IPS-11a (cell line): ENCODE results near the gene TMPRSS2.

Source experiments
- H3K4me3 ChIP-seq: one replicate; pipeline ENCODE4 v1.5.1; 2013; ENCODE audit warnings: low read depth, low read length, control low read depth

TMPRSS2 gene

DNA sequence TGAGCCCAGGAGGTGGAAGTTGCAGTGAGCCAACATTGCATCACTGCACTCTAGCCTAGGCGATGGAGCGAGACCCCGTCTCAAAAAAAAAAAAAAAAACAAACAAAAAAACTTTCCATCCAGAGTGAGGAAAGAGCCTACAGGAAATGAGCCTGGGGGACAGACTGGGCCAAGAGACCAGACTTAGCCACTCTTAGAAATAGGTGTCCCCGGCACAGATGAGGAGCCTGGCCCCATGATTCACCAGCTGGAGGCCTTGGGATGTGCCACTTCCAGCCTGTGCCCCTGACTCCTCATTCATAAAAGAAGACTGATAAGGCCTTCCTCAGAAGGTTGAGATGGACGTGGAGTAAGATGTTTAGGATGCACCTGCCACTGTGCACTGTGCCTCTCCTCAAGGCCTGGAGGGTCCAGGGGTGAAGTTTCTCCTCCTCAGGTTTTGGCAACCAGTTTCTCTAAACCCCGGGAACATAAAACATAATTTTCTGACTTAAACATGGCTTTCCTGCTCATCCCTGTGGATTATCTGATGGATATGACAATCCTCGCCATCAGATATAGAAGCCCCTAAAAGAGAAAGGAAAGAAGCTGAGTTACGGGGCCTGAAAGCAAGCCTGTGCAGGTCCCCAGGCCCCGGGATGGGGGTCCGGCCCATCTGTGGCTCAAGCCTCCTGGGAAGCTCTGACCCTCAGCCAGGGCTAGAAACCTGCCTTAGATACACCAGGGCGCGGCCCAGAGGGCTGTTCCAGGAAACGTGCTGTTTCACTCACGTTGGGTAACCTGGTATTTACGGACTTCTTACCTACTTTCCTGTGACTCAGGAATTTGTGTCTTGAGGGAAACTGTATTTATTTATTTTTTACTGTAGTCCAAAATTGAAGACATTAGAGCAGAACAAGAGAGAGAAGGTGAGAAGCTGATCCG is 55.9 kb downstream of the TMPRSS2 start:
- no peak overlapping the region for H3K4me3 ChIP-seq

DNA sequence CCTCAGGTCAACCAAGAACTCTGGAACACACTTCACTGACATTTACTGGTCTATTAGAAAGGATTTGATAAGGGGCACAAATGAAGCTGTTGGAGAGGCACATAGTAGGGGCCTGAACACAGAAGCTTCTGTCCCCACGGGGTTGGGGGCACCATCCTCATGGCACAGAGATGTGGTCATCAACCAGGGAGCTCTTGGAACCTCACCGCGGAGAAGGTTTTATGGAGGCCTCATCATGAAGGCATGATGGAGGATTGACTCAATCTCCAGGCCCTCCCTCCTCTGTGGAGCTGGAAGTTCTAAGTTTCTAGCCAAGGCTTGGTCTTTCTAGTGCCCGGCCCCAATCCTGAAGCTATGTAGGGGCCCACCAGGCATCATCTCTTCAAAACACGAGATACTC is 58.3 kb downstream of the TMPRSS2 start:
- H3K4me3 ChIP-seq, result no peak overlapping the region

DNA sequence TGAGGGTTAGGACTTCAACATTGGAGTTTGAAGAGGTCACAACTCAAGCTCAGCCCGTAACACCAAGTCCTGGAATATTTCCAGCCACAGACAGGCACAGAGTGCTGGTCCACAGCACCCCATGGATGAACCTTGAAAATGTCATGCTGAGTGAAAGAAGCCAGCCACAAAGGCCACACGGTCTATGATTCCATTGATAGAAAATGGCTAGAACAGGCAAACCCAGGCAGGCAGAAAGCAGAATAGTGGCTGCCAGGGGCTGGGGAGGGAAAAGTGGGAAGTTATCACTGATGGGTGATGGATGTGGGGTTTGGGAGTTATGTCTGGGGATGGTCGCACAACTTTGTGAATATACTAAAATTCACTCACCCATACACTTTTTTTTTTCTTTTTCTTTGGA is 60.6 kb downstream of the TMPRSS2 start:
- H3K4me3 ChIP-seq, result no peak overlapping the region

DNA sequence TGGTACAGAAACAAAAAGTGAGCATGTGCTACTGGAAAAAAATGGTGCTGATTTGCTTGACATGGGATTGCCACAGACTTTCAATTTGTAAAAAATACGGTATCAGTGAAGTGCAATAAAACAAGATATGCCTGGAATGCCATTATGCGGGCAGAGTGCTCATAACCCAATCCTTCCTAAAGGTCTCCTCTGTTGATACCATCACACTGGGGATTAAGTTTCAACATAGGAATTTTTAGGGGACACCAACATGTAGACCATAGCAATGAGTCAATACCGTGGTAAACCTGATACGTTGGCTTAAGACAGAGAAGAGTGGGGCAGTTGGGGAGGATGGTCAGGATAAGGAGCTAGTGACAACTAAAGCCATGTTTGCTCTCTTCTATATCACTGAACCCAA is 61.4 kb downstream of the TMPRSS2 start:
- H3K4me3 ChIP-seq, result no peak overlapping the region

DNA sequence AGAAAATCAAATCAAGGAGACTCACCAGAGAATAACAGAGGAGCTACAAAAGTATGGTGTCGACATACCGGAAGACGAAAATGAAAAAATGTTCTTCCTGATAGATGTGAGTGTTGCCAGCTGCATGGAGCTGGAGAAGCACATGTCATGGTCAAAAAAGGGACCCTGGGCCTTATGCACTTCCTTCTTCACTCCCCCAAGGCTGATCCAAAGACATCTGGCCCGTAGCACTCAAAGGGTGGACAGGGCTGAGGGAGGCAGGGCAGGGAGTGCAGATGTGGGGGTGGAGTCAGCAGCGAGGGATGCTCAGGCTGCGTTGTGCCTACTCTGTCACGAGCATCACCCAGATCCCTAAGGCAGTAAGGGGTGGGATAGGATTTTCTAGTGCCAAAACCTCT is 62.5 kb downstream of the TMPRSS2 start:
- H3K4me3 ChIP-seq, result no peak overlapping the region

DNA sequence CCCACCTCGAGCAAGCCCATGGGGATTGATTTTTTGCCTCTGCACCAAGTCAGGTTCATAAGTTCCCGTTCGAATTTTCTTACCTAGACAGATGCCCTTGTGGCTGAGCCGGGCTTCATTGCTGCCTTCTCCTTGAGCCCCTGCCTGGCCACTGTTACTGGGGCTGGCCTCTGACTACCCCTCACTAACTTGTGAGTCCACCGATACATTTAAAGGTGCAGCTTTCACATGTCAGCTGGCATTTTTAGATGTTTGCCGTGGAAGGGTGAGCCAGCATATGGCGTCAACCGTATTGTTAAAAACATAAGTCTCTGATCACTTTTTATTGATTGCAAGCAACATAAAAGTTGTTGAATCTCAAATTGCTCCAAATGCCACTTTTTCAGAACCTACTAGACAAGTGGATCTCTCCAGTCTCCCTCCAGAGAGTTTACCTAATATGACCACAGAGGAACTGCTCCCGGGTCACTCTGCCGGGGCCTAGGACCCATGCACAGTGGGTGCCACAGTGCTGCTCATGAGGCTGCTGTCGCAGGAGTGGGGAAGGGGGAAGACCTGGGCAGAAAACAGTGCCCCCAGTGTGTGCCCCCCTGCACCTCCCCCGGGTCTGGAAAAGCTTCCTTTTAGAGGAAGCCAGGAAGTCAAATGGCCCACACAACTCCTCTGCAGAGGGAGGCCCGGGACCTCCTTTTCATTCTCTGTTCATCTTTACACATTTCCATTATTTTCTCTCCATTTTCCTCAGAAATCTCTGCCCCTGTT is 63.1 kb downstream of the TMPRSS2 start:
- no peak overlapping the region for H3K4me3 ChIP-seq

DNA sequence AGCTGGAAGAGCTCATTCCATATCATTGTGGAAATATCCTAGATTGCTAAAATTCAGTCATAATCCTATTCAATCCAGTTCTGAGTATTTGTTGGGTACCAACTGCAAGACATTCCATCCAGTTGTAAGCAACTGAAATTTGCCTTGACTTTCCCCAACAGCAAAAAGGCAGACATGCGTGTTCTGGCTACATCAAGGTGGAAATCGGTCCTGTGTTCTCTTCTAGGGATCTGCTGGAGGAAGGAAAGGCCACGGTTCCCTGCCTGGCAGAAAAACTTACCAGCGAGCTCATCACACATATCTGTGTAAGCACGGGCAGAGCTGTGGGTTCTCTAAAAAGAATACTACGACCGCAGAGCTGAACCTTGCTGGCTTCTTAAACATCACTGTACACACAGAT is 64.4 kb downstream of the TMPRSS2 start:
- H3K4me3 ChIP-seq, result no peak overlapping the region

DNA sequence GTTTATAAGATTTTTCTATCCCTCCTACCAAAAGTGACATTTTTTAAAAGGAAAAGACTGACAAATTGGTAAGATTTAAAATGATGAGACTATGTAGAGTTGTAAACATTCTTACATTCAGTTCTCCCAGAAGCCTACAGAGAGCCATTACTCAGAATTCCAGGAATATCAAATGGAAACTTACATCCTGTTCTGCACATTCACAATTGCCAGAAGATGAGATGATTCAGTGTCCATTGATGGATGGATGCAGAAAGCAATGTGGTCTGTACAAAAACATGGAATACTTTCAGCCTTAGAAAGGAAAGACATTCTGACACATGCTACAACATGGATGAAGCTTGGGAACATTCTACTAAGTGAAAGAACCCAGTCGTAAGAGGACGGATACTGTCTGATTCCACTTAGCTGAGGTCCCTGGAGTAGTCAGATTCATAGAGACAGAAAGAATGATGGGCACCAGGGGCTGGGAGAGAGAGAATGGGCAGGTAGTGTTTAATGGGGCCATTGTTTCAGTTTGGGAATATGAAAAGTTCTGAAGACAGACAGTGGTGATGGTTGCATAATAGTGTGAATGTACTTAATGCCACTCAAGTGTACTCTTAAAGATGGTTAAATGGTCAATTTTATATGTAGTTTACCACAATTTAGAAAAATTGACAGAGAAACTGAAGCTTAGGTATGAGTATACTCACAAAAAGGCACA is 65.3 kb downstream of the TMPRSS2 start:
- no peak overlapping the region for H3K4me3 ChIP-seq

DNA sequence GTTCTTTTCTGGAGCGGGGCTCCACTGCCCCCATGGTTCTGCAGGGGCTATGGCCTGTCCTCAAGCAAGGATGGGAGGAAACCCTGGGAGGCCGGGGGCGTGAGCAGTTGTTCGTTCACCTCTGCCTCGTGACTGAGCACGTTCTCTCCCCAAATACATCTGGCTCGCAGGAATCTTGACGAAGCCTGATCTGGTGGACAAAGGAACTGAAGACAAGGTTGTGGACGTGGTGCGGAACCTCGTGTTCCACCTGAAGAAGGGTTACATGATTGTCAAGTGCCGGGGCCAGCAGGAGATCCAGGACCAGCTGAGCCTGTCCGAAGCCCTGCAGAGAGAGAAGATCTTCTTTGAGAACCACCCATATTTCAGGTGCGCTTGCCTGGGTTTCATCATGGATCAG is 66.4 kb downstream of the TMPRSS2 start:
- H3K4me3 ChIP-seq, result no peak overlapping the region

DNA sequence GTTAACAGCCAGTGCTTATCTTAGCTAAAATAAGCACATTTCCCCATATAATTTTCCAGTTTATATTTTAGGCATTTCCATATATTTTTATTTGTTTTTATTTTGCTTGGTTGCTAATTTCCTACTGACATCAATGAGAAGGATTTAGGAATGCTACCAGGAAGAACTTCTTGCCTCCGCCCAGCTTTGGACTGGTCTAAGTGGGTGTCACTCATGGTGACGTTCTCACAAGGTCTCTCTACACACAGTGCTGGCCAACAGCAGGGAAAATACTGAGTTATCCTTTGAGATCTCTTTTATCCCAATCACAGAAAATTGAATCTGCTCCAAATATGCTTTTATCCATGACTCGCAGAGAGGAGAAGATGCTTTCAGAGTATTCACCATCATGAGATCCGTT is 68.7 kb downstream of the TMPRSS2 start:
- no peak overlapping the region for H3K4me3 ChIP-seq

DNA sequence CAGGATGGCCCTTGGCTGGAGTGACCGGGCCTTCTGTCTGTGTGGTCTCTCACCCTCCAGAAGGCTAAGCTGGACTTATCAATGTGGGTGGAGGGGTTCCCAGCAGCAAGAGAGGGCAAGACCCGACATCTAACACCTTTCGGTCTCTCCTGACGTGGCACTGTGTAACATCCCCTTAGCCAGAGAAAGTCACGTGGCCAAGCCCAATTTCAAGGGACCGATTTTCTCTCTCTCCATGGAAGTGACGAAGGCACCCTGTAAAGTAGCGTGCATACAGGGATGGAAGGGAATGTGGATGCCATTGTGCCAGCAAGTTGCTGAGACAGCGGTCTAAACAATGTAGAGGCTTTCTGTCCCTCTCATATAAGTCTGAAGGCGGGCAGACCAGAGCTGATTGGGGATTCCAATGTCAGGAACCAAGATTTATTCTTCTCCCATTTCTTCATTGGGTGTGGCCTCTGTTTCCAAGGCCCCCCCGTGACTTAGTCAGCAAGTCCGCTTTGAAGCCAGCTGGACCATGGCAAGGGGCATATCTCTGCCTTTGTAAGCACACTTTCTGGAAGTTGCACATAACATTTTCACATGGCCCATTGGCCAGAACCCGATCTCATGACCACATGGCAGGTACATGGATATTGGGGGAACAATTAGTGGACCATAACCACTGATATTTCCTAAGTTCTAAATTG is 69.4 kb downstream of the TMPRSS2 start:
- H3K4me3 ChIP-seq, result no peak overlapping the region

DNA sequence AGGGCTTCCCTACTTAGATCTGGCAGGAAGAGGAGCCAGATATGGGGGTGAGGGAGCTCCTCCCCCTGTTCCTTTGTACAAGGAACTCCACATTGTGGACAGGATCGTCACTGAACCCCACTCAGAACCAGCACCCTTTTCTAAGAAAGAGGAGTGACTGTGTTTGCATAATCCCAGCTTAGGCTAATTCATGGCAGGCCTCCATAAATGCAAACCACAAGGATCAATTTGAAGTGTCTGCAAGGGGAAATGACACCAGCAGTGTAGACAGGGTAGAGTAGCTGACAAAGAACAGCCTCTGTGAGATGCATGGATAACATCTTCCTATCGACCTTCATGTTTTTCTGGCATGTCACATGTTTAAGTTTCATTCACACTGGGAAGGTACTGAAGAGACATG is 70.2 kb downstream of the TMPRSS2 start:
- H3K4me3 ChIP-seq, result no peak overlapping the region

DNA sequence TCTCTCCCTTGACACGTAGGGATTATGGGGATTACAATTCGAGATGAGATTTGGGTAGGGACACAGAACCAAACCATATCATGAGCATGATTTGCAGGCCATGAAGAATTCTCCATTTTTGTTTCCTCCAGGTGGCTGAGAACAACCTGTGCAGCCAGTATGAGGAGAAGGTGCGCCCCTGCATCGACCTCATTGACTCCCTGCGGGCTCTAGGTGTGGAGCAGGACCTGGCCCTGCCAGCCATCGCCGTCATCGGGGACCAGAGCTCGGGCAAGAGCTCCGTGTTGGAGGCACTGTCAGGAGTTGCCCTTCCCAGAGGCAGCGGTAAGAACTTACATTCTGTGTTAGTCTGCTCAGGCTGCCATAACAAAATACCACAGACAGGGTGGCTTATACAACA is 72.3 kb downstream of the TMPRSS2 start:
- H3K4me3 ChIP-seq, result no peak overlapping the region

DNA sequence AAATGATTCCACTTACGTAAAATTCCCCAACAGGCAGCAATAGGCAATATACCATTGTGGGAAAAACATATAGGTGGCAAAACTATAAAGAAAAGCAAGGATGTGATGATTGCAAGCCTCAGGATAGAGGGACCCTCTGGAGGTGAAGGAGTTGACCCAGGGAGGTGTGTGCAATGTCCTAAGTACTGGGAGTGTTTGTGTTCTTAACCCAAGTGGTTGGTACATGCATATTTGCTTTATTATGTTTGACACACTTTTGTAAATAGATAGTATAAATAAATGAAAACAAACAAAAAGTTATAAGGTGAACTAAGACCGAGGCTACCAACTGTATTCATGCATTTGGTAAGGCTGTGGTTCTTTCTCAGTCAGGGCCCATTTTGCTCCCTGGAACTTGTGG is 74.4 kb downstream of the TMPRSS2 start:
- no peak overlapping the region for H3K4me3 ChIP-seq

DNA sequence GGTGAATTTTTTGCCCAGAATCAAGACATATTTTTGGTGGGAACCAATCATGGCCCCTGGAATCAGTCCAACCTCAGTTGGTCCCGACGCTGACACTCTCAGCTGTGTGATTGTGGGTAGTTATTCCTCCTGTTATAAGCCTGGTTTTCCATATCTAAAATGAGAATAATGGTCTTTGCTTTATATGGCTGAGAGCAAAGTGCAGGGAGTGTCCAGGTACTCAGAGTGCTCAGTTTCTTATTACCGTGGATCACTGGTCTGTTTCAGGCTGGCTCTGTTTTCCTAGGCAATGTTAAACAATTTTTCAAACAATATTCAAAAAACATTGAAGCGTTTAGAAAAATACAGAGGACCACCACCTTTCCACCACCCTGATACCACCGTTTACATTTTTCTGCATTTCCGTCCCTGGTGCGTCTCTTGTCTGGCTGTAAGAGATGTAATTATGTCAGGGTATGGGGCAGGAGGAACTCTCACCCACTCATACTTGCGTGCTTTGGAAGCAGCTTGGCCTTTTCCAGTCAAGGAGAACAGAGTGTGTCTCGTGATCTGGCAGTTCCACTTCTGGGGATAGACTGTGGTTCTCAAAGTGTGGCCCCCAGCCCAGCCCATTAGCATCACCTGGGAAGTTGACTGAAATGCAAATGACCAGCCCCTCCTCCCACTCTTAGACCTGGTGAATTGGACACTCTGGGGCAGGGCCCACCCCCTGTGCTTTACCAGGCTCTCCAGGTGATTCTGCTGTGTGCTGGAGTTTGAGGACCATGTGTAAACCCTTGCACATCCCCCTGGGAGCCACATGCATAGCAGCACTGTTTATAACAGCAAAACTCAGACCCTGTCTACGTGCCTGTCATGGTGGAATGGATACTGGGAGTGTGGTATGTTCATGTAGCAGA is 75.1 kb downstream of the TMPRSS2 start:
- no peak overlapping the region for H3K4me3 ChIP-seq

DNA sequence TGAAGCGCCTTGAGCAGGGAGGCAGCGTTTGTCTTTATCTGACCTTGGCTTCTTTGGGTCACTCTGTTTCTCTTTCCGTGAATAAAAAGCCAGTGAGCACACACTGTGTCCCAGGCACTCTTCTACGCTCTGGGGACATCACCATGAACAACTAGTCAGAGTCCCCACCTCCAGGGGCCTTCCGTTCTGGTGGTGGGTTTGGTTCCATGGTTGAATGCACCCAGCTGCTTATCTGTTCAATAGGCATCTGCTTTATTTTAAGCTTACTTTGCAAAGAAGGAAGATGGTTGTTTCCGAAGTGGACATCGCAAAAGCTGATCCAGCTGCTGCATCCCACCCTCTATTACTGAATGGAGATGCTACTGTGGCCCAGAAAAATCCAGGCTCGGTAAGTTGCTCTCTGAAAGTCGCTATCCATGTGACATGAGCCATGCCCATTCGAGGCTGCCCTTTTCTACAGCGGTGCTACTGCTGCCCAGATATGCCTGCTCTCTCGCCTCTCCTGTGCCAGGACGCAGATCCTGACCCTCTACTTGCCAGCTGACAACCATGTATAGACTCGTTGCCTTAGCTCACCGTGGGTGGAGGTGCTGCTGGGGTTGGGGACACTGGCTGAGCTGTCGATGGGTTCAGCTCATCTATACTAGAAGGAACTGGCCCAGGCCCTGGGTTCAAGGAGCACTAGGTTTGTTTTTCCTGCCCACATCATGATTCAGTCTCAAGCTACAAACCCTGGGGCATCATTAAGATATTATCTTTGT is 76.0 kb downstream of the TMPRSS2 start:
- no peak overlapping the region for H3K4me3 ChIP-seq

DNA sequence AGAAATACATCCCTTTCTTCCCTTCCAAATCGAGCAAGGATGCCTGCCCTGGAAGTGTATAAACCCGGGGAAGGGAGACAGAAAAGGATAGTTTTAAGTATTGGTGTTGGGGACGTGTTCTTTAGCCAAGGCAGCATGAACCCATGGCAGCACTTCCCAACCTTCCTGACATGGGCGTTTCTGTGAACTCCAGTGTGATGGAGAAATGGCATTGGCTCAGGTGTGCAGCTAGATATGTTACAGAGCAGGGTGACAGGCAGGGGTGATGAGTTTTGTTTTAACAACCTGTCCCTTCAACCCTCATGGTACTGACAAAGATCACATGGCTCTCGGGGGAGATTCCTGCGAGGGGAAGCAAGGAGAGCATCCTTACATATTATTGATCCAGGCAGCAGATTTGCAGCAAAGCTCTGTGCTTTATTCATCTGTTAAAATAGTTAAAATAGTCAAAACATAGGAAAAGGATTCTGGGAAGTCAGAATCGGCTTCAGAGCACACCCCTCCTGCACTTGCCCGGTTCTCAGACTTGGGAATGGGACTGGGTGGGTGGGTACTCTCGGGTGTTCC is 78.0 kb downstream of the TMPRSS2 start:
- H3K4me3 ChIP-seq, result no peak overlapping the region

DNA sequence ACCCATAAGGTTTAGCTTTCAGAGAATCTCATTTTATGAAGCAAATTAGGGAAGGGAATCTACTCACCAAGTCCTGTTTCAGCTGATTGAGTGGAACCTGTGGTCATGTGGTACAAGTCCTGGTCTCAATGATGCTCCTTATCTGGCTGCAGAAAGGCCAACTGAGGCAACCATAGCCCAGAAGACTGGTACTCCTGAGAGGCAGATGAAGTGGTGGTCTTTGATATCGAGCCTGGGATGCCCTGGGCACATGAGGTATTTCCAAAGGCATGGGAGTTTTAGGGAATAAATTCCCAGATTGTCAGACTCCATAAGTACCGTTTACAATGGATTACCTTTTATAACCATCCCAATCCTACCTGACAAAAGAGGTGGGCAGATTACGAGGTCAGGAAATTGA is 78.7 kb downstream of the TMPRSS2 start:
- no peak overlapping the region for H3K4me3 ChIP-seq

DNA sequence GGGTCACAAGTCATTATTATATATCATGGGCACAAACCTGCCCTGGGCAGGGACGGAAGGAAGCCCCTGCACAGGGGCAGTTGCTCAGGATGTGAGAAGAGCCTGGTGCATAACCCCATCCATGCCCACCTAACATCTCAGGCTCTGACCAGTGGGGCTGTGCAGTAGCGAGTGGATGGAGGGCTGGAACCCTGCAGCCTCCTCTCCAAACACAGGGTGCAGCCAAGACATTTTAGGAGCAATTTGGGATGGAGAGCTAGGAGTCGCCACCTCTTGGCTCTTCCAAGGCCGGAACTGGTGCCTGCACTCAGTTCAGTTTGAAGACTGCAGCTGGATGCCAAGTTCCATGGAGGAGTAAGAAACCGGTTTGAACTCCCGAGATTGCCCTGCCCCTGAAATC is 79.1 kb downstream of the TMPRSS2 start:
- no peak overlapping the region for H3K4me3 ChIP-seq
